ENCODE measurements around the gene ADGRF5. TPM values are rescaled to one million over a fixed set of nuclear protein-coding genes. Genes with fewer than 3 reads are reported as not detected.

ADGRF5 gene
- total and polyA plus RNA-seq, 2 donors (not counting 3 experiments of a cell fraction or from before 2014, with no cell fraction given) = 26.3 to 50.0 TPM

DNA sequence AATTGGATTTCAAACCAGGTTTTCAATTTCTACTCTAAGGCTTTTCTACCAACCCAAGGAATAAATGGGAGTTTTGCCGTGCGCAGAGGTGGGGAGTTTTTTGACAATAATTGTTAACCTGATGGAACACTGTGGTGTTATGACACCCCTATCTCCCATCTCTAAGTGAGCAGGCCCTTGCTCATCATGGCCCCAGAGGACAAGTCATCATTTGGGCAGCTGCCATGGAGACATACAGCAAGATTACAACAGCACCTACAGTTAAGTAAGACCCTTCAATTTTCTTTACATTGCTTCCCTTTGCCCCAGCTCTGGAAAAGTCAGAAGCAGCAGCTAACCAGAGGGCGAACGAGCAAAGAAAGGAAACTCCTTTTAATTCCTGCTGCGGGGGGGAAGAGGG lies 54.3 kb downstream of the ADGRF5 start:
- no peaks in the 10 kb centered on the region for H4K20me1 ChIP-seq (replicated peaks; ENCODE audit: control insufficient read depth, extremely low read depth, insufficient read depth, low read length)
- peaks cover 2 to 5% of the 10 kb centered on the region in 2 experiments for H3K36me3 ChIP-seq (ENCODE audit: control insufficient read depth in 2 of 2, extremely low read depth in 1 of 2, insufficient read depth in 2 of 2, low read length in 2 of 2)
- H3K27ac ChIP-seq (ENCODE audit: insufficient read depth, low read depth, low read length) = no peak overlapping the region
- H3K9ac ChIP-seq (replicated peaks; ENCODE audit: extremely low read depth, insufficient read depth, low read length) = no peak overlapping the region
- BruUV-seq (replicated peaks) = no TSS peak
- H3K4me3 ChIP-seq (replicated peaks in 1 of 3; ENCODE audit: insufficient read depth in 1 of 3, low read depth in 1 of 3, low read length in 3 of 3) = no peak overlapping the region
- no peak overlapping the region for H3K4me2 ChIP-seq (ENCODE audit: insufficient read depth, low read length)
- no peaks in the 10 kb centered on the region for H3K9me1 ChIP-seq (replicated peaks; ENCODE audit: control insufficient read depth, extremely low read depth, insufficient read depth, low read length)
- CTCF ChIA-PET = interaction anchor here (1.1 kb wide), 1 partner anchor 18 kb away, joined by 4 read pairs; no protein-coding TSS in a partner anchor
- FAIRE-seq (no peak), DNase-seq (ENCODE audit: low read depth, low spot score) (no peak)
- H3K27me3 ChIP-seq (ENCODE audit: control insufficient read depth in 2 of 2, insufficient read depth in 2 of 2, low read length in 2 of 2) = no peaks in the 10 kb centered on the region
- TF ChIP-seq EZH2 (IDR thresholded peaks at IDR 0.05; ENCODE audit: borderline replicate concordance, low read depth, low read length, severe bottlenecking) = no peak
- TF ChIP-seq FOS (IDR thresholded peaks at IDR 0.05; ENCODE audit: borderline replicate concordance, insufficient read depth, low read length) = no peak
- no peak for TF ChIP-seq POLR2AphosphoS5 (IDR thresholded peaks at IDR 0.05; ENCODE audit: insufficient read depth, low read depth, low read length)
- TF ChIP-seq, protein P1, sequence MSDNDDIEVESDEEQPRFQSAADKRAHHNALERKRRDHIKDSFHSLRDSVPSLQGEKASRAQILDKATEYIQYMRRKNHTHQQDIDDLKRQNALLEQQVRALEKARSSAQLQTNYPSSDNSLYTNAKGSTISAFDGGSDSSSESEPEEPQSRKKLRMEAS (IDR thresholded peaks at IDR 0.05; ENCODE audit: insufficient read depth, insufficient read length) = no peak
- no peak for TF ChIP-seq JUN (IDR thresholded peaks at IDR 0.05; ENCODE audit: borderline replicate concordance, insufficient read depth, insufficient read length, low read depth)
- TF ChIP-seq MYC (IDR thresholded peaks at IDR 0.05; ENCODE audit: low read depth, low read length) = no peak
- TF ChIP-seq GATA2 (IDR thresholded peaks at IDR 0.05; ENCODE audit: insufficient read depth, insufficient read length, low read depth, low read length) = no peak
- no peak for TF ChIP-seq POLR2A (IDR thresholded peaks at IDR 0.05; ENCODE audit: low read depth, low read length)
- TF ChIP-seq, protein P2, sequence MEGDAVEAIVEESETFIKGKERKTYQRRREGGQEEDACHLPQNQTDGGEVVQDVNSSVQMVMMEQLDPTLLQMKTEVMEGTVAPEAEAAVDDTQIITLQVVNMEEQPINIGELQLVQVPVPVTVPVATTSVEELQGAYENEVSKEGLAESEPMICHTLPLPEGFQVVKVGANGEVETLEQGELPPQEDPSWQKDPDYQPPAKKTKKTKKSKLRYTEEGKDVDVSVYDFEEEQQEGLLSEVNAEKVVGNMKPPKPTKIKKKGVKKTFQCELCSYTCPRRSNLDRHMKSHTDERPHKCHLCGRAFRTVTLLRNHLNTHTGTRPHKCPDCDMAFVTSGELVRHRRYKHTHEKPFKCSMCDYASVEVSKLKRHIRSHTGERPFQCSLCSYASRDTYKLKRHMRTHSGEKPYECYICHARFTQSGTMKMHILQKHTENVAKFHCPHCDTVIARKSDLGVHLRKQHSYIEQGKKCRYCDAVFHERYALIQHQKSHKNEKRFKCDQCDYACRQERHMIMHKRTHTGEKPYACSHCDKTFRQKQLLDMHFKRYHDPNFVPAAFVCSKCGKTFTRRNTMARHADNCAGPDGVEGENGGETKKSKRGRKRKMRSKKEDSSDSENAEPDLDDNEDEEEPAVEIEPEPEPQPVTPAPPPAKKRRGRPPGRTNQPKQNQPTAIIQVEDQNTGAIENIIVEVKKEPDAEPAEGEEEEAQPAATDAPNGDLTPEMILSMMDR (IDR thresholded peaks at IDR 0.05; ENCODE audit: extremely low read depth in 1 of 2, insufficient read depth in 1 of 2, low read depth in 1 of 2, low read length in 2 of 2) = no peak
- intact Hi-C loops (cut with micrococcal nuclease) = no loop called here
- dilution Hi-C loops (cut with MboI; ENCODE audit: extremely low pct_ligation_motif_present, low sequenced_read_pairs) = no loop called here
- no peak overlapping the region for H2AFZ ChIP-seq (ENCODE audit: low read depth, low read length)
- H3K9me3 ChIP-seq (replicated peaks; ENCODE audit: control insufficient read depth, insufficient read depth, low read length) = no peaks in the 10 kb centered on the region
- POLR2A ChIA-PET = no interaction called here
- no peaks in the 10 kb centered on the region for H3K4me1 ChIP-seq (ENCODE audit: control insufficient read depth, extremely low read depth, insufficient read depth, low read length)
- H3K79me2 ChIP-seq (ENCODE audit: control insufficient read depth, insufficient read depth, low read length) = no peaks in the 10 kb centered on the region
